ENCODE measurements around the gene PRKCE. TPM values are rescaled to one million over a fixed set of nuclear protein-coding genes. Genes with fewer than 3 reads are reported as not detected.

Gene PRKCE
- total and polyA plus RNA-seq, 7 donors, result 3.0 to 22.8 (median 16.1) TPM

- Histone ChIP-seq H3K27me3 (ENCODE audit: insufficient read depth in 3 of 3, low read length in 2 of 3) (no peaks in the 10 kb centered on the region), H3K27ac (no peak overlapping the region), H3K4me3 (no peak overlapping the region), H3K36me3 (ENCODE audit: insufficient read depth in 1 of 2, low read depth in 1 of 2) (no peaks in the 10 kb centered on the region), H3K9me3 (no peaks in the 10 kb centered on the region), H3K4me1 (peaks cover 16% of the 10 kb centered on the region)
- no peak for ATAC-seq
- DNase-seq, result no peak
- TF ChIP-seq CTCF (IDR thresholded peaks at IDR 0.05), result no peak
- WGBS, 3 donors, result 90 to 96% (median 94%) methylated on average over 1 of the region's 1 CpG
- intact Hi-C loops (cut with DNase I), result no loop called here
Measured at GRCh38 chr2:45721150-45721549, 69.7 kb downstream of the PRKCE start.

- TF ChIP-seq CTCF (IDR thresholded peaks at IDR 0.05), result no peak
- intact Hi-C loops (cut with DNase I), result no loop called here
- Histone ChIP-seq H3K27me3 (ENCODE audit: insufficient read depth in 3 of 3, low read length in 2 of 3) (no peaks in the 10 kb centered on the region), H3K9me3 (no peaks in the 10 kb centered on the region), H3K27ac (no peak overlapping the region), H3K36me3 (ENCODE audit: insufficient read depth in 1 of 2, low read depth in 1 of 2) (no peaks in the 10 kb centered on the region), H3K4me3 (no peak overlapping the region), H3K4me1 (peaks cover 16% of the 10 kb centered on the region)
- DNase-seq (no peak), ATAC-seq (no peak)
- WGBS, 3 donors, result 96 to 97% (median 97%) methylated on average over 5 of the region's 5 CpGs
Measured at GRCh38 chr2:45722477-45722876, 71.0 kb downstream of the PRKCE start.

- intact Hi-C loops (cut with DNase I), result no loop called here
- H3K27ac ChIP-seq, result no peak overlapping the region
- DNase-seq (no peak), ATAC-seq (no peak)
- no peaks in the 10 kb centered on the region for H3K9me3 ChIP-seq
- no peak overlapping the region for H3K4me3 ChIP-seq
- H3K27me3 ChIP-seq (ENCODE audit: insufficient read depth in 3 of 3, low read length in 2 of 3), result no peaks in the 10 kb centered on the region
- peaks cover 16% of the 10 kb centered on the region for H3K4me1 ChIP-seq
- no peak for TF ChIP-seq CTCF (IDR thresholded peaks at IDR 0.05)
- no peaks in the 10 kb centered on the region for H3K36me3 ChIP-seq (ENCODE audit: insufficient read depth in 1 of 2, low read depth in 1 of 2)
- WGBS, 3 donors, result 89 to 95% (median 93%) methylated on average over 2 of the region's 2 CpGs
Measured at GRCh38 chr2:45723857-45724256, 72.4 kb downstream of the PRKCE start.

- no peak overlapping the region for H3K27ac ChIP-seq
Measured at GRCh38 chr2:45724335-45724734, 72.9 kb downstream of the PRKCE start.

More at GRCh38 chr2:45724335-45724734, 72.9 kb downstream of the PRKCE start:
- Histone ChIP-seq H3K9me3 (no peaks in the 10 kb centered on the region), H3K36me3 (ENCODE audit: insufficient read depth in 1 of 2, low read depth in 1 of 2) (no peaks in the 10 kb centered on the region), H3K27me3 (ENCODE audit: insufficient read depth in 3 of 3, low read length in 2 of 3) (no peaks in the 10 kb centered on the region), H3K4me3 (no peak overlapping the region), H3K4me1 (peaks cover 16% of the 10 kb centered on the region)
- DNase-seq (no peak), ATAC-seq (peak in 1 of 4 donors; percentile 37)
- WGBS, 3 donors, result 24 to 51% (median 38%) methylated on average over 2 of the region's 2 CpGs
- TF ChIP-seq CTCF (IDR thresholded peaks at IDR 0.05), result no peak
- intact Hi-C loops (cut with DNase I), result no loop called here

Data from psoas muscle (tissue), 8 donors.